HCT116 (cell line): ENCODE data around the gene MSI2. TPM values are rescaled to one million over a fixed set of nuclear protein-coding genes. Genes with fewer than 3 reads are reported as not detected.

ENCODE experiments used
- ATAC-seq: fragments of 200-7000 bp; cut with Tn5 transposase; 2 replicates; pipeline ENCODE4 v1.9.1; 2020; ENCODE audit warnings: mild to moderate bottlenecking, moderate library complexity
- BruUV-seq: library from RNA; stranded (reverse); fragments of 400-500 nt; replicated peaks from 2 replicates; lab custom pipeline; 2021; lab: Mats Ljungman, UMichigan
- CTCF ChIA-PET: fragments of 300-600 bp; sonication (Branson Sonifier 250); formaldehyde crosslinking; loops from one replicate; lab custom pipeline; 2021; ENCODE audit warnings: antibody characterized with exemption; lab: Charles Lee
- POLR2A ChIA-PET: fragments of 300-600, 350-600 bp; sonication (Branson Sonifier 250); formaldehyde crosslinking; loops from one replicate; lab custom pipeline; 2021; ENCODE audit warnings: antibody characterized with exemption; lab: Charles Lee
- RAD21 ChIA-PET, 2 experiments: fragments of 300-600 bp; sonication (Branson Sonifier 250); formaldehyde crosslinking; loops; one replicate each; lab custom pipeline; 2023; ENCODE audit warnings: low total read pairs in 2 of 2; ENCODE audit not compliant: uncharacterized antibody in 2 of 2, unreplicated experiment in 2 of 2, low non-redundant PET in 1 of 2; lab: Charles Lee
- DNase-seq: peaks from one replicate; pipeline ENCODE4 v3.0.0-alpha.2; 2010; ENCODE audit warnings: low read depth, low spot score
- H2AFZ ChIP-seq: fragments of 200-600 bp; shearing (Covaris generic), sonication (generic); 2 replicates; pipeline ENCODE4 v1.6.1; 2017; ENCODE audit warnings: low read depth, mixed run types, mixed read lengths, antibody characterized with exemption, low read length; ENCODE audit not compliant: poor library complexity, severe bottlenecking
- H3K27ac ChIP-seq: 2 replicates; pipeline ENCODE4 v1.5.1; 2012; ENCODE audit warnings: low read depth, low read length
- H3K27me3 ChIP-seq: fragments of 200-600 bp; sonication (generic); 2 replicates; pipeline ENCODE4 v1.6.1; 2016; ENCODE audit warnings: mixed run types, low read length, mixed read lengths; ENCODE audit not compliant: insufficient read depth
- H3K36me3 ChIP-seq, 2 experiments: fragments of 200-500 bp in 1 of 2; fragments of 200-600 bp in 1 of 2; sonication (Bioruptor generic) in 1 of 2; sonication (generic) in 1 of 2; 2 replicates each; pipeline versions ENCODE4 v1.5.1 to v1.6.1; 2014 to 2016; ENCODE audit warnings: low read length in 2 of 2, inconsistent platforms in 1 of 2, mixed read lengths in 1 of 2, mixed run types in 1 of 2; ENCODE audit not compliant: insufficient read depth in 2 of 2, control insufficient read depth in 1 of 2
- H3K4me1 ChIP-seq, 2 experiments: fragments of 200-600 bp in 1 of 2; sonication (generic) in 1 of 2; 2 replicates each; pipeline versions ENCODE4 v1.5.1 to v1.6.1; 2012 to 2017; ENCODE audit warnings: low read length in 2 of 2, inconsistent platforms in 1 of 2, mild to moderate bottlenecking in 1 of 2, mixed read lengths in 1 of 2, mixed run types in 1 of 2, moderate library complexity in 1 of 2; ENCODE audit not compliant: insufficient read depth in 2 of 2, control insufficient read depth in 1 of 2
- H3K4me2 ChIP-seq: fragments of 200-600 bp; sonication (generic); 2 replicates; pipeline ENCODE4 v1.6.1; 2017; ENCODE audit warnings: mixed run types, low read length, mixed read lengths
- H3K4me3 ChIP-seq, 2 experiments: fragments of 200-600 bp in 1 of 2; sonication (generic) in 1 of 2; replicated peaks in 1 of 2; 2 replicates each; pipeline ENCODE4 v1.5.1; 2011 to 2016; ENCODE audit warnings: low read length in 2 of 2, control low read depth in 1 of 2, low read depth in 1 of 2, mild to moderate bottlenecking in 1 of 2, mixed read lengths in 1 of 2, mixed run types in 1 of 2
- H3K79me2 ChIP-seq: fragments of 200-600 bp; sonication (generic); 2 replicates; pipeline ENCODE4 v1.6.1; 2017; ENCODE audit warnings: mild to moderate bottlenecking, mixed run types, low read length, moderate library complexity, mixed read lengths; ENCODE audit not compliant: insufficient read depth
- H3K9ac ChIP-seq: fragments of 200-600 bp; sonication (generic); 2 replicates; pipeline ENCODE4 v1.6.1; 2016; ENCODE audit warnings: low read length, mixed read lengths
- H3K9me2 ChIP-seq: fragments of 200-600 bp; sonication (generic), shearing (Covaris generic); 2 replicates; pipeline ENCODE4 v1.6.1; 2017; ENCODE audit warnings: mixed run types, mild to moderate bottlenecking, moderate library complexity; ENCODE audit not compliant: insufficient read depth
- H3K9me3 ChIP-seq, 2 experiments: fragments of 200-500 bp in 1 of 2; fragments of 200-600 bp in 1 of 2; sonication (Bioruptor generic) in 1 of 2; sonication (generic) in 1 of 2; 2 replicates each; pipeline ENCODE4 v1.6.1; 2014 to 2017; ENCODE audit warnings: low read length in 2 of 2, mixed read lengths in 2 of 2, inconsistent platforms in 1 of 2, low read depth in 1 of 2, mild to moderate bottlenecking in 1 of 2, mixed run types in 1 of 2, moderate library complexity in 1 of 2; ENCODE audit not compliant: control insufficient read depth in 1 of 2, insufficient read depth in 1 of 2
- H4K20me1 ChIP-seq: fragments of 200-600 bp; sonication (generic), shearing (Covaris generic); 2 replicates; pipeline ENCODE4 v1.6.1; 2017; ENCODE audit warnings: mixed run types, mild to moderate bottlenecking, moderate library complexity; ENCODE audit not compliant: insufficient read depth
- CBX3 ChIP-seq: IDR thresholded peaks from 2 replicates; pipeline ENCODE4 v1.6.1; 2012; ENCODE audit warnings: low read depth
- CEBPB ChIP-seq: IDR thresholded peaks from 2 replicates; pipeline ENCODE4 v1.6.1; 2012; ENCODE audit warnings: low read depth
- EGR1 ChIP-seq: IDR thresholded peaks from 2 replicates; pipeline ENCODE4 v1.6.1; 2012; ENCODE audit warnings: low read depth
- EZH2 ChIP-seq: fragments of 200-600 bp; sonication (generic); IDR thresholded peaks from 2 replicates; pipeline ENCODE4 v1.6.1; 2017; ENCODE audit warnings: antibody characterized with exemption, mixed run types
- EZH2phosphoT487 ChIP-seq: fragments of 200-600 bp; IDR thresholded peaks from 2 replicates; pipeline ENCODE4 v1.6.1; 2018; ENCODE audit warnings: antibody characterized with exemption, borderline replicate concordance
- FOSL1 ChIP-seq: IDR thresholded peaks from 2 replicates; pipeline ENCODE4 v1.6.1; 2012; ENCODE audit warnings: low read depth
- POLR2A ChIP-seq: IDR thresholded peaks from 2 replicates; pipeline ENCODE4 v1.7.0; 2011; ENCODE audit warnings: borderline replicate concordance; ENCODE audit not compliant: insufficient read depth, insufficient read length; ENCODE audit errors: extremely low read depth
- RAD21 ChIP-seq: IDR thresholded peaks from 2 replicates; pipeline ENCODE4 v1.6.1; 2012; ENCODE audit warnings: low read depth, mild to moderate bottlenecking
- SIN3A ChIP-seq: IDR thresholded peaks from 2 replicates; pipeline ENCODE4 v1.6.1; 2012; ENCODE audit warnings: low read depth
- SP1 ChIP-seq: IDR thresholded peaks from 2 replicates; pipeline ENCODE4 v1.6.1; 2012; ENCODE audit warnings: low read depth
- SRF ChIP-seq: IDR thresholded peaks from 2 replicates; pipeline ENCODE4 v1.6.1; 2012; ENCODE audit warnings: low read depth
- TCF7L2 ChIP-seq: IDR thresholded peaks from 2 replicates; pipeline ENCODE4 v1.7.0; 2011; ENCODE audit warnings: borderline replicate concordance, inconsistent platforms; ENCODE audit not compliant: insufficient read depth, insufficient read length; ENCODE audit errors: extremely low read depth
- YY1 ChIP-seq: IDR thresholded peaks from 2 replicates; pipeline ENCODE4 v1.6.1; 2011; ENCODE audit warnings: low read length, low read depth, moderate library complexity, mild to moderate bottlenecking; ENCODE audit not compliant: insufficient replicate concordance; ENCODE audit errors: extremely low read depth
- ZNF274 ChIP-seq: fragments of 200-500 bp; sonication (Bioruptor generic); IDR thresholded peaks from 2 replicates; pipeline ENCODE4 v1.6.1; 2014; ENCODE audit warnings: mild to moderate bottlenecking, low read depth, low read length, inconsistent platforms
- intact Hi-C: fragments of 100-400 bp; cut with micrococcal nuclease; formaldehyde crosslinking; loops from 2 replicates; pipeline ENCODE4 v1.10.0; 2022
- total RNA-seq: library from RNA; stranded (reverse); gene quantifications from one replicate; pipeline ENCODE4 v1.2.1, GENCODE V29; 2021; ENCODE audit not compliant: unreplicated experiment
- TF ChIP-seq, protein P1 (sequence below): IDR thresholded peaks from 2 replicates; pipeline ENCODE4 v1.6.1; 2011; ENCODE audit warnings: mild to moderate bottlenecking, low read length, moderate library complexity; ENCODE audit not compliant: insufficient replicate concordance; ENCODE audit errors: extremely low read depth
- TF ChIP-seq, protein P2 (sequence below): IDR thresholded peaks from 2 replicates; pipeline ENCODE4 v1.6.1; 2012; ENCODE audit warnings: low read depth
- TF ChIP-seq, protein P3 (sequence below): IDR thresholded peaks from 2 replicates; pipeline ENCODE4 v1.6.1; 2012
- TF ChIP-seq, protein P4 (sequence below): IDR thresholded peaks from 2 replicates; pipeline ENCODE4 v1.6.1; 2012

The MSI2 gene
- total RNA-seq, 1 experiment from 2014 or later: 137 TPM

DNA sequence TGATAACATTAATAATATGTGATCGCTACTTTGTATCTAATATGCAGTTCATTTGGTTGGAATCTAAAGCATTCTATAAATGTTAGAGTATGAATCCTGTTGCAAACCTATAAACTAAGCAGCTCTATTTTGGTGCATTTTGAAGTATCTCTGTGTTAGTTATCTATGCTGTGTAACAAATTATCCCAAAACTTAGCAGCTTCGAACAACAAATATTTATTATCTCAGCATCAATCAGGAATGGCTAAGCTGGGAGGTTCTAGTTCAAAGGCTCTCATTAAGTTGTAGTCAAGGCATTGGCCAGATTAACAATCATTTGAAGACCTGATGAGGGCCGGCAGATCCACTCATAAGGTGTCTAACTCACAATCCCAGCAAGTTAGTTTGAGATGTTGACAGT is 10.1 kb upstream of the MSI2 start:
- ChIA-PET POLR2A (no interaction called here), RAD21 (no interaction called here), CTCF (no interaction called here)
- Histone ChIP-seq H3K27me3 (no peaks in the 10 kb centered on the region), H4K20me1 (no peaks in the 10 kb centered on the region), H3K27ac (no peak overlapping the region), H3K4me2 (no peak overlapping the region), H3K79me2 (no peaks in the 10 kb centered on the region), H3K9ac (no peak overlapping the region), H3K4me3 (no peak overlapping the region), H3K36me3 (no peaks in the 10 kb centered on the region), H3K4me1 (peaks cover 0 to 5% of the 10 kb centered on the region in 2 experiments; a peak in 1 of 4 replicates), H3K9me3 (peaks cover 3 to 6% of the 10 kb centered on the region in 2 experiments; a peak in 2 of 4 replicates), H3K9me2 (no peaks in the 10 kb centered on the region), H2AFZ (no peak overlapping the region)
- BruUV-seq: no TSS peak
- ATAC-seq (no peak), DNase-seq (no peak)
- TF ChIP-seq YY1 (no peak), SP1 (no peak), CEBPB (no peak), ZNF274 (no peak), TCF7L2 (no peak), SRF (no peak), SIN3A (no peak), POLR2A (no peak), EZH2 (no peak), EZH2phosphoT487 (no peak), RAD21 (no peak), CBX3 (no peak), FOSL1 (no peak), EGR1 (no peak)
- TF ChIP-seq, protein P1, sequence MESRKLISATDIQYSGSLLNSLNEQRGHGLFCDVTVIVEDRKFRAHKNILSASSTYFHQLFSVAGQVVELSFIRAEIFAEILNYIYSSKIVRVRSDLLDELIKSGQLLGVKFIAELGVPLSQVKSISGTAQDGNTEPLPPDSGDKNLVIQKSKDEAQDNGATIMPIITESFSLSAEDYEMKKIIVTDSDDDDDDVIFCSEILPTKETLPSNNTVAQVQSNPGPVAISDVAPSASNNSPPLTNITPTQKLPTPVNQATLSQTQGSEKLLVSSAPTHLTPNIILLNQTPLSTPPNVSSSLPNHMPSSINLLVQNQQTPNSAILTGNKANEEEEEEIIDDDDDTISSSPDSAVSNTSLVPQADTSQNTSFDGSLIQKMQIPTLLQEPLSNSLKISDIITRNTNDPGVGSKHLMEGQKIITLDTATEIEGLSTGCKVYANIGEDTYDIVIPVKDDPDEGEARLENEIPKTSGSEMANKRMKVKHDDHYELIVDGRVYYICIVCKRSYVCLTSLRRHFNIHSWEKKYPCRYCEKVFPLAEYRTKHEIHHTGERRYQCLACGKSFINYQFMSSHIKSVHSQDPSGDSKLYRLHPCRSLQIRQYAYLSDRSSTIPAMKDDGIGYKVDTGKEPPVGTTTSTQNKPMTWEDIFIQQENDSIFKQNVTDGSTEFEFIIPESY: no peak
- TF ChIP-seq, protein P2, sequence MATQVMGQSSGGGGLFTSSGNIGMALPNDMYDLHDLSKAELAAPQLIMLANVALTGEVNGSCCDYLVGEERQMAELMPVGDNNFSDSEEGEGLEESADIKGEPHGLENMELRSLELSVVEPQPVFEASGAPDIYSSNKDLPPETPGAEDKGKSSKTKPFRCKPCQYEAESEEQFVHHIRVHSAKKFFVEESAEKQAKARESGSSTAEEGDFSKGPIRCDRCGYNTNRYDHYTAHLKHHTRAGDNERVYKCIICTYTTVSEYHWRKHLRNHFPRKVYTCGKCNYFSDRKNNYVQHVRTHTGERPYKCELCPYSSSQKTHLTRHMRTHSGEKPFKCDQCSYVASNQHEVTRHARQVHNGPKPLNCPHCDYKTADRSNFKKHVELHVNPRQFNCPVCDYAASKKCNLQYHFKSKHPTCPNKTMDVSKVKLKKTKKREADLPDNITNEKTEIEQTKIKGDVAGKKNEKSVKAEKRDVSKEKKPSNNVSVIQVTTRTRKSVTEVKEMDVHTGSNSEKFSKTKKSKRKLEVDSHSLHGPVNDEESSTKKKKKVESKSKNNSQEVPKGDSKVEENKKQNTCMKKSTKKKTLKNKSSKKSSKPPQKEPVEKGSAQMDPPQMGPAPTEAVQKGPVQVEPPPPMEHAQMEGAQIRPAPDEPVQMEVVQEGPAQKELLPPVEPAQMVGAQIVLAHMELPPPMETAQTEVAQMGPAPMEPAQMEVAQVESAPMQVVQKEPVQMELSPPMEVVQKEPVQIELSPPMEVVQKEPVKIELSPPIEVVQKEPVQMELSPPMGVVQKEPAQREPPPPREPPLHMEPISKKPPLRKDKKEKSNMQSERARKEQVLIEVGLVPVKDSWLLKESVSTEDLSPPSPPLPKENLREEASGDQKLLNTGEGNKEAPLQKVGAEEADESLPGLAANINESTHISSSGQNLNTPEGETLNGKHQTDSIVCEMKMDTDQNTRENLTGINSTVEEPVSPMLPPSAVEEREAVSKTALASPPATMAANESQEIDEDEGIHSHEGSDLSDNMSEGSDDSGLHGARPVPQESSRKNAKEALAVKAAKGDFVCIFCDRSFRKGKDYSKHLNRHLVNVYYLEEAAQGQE: no peak
- TF ChIP-seq, protein P3, sequence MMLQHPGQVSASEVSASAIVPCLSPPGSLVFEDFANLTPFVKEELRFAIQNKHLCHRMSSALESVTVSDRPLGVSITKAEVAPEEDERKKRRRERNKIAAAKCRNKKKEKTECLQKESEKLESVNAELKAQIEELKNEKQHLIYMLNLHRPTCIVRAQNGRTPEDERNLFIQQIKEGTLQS: no peak
- TF ChIP-seq, protein P4, sequence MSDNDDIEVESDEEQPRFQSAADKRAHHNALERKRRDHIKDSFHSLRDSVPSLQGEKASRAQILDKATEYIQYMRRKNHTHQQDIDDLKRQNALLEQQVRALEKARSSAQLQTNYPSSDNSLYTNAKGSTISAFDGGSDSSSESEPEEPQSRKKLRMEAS: no peak
- intact Hi-C loops: no loop called here
